K562 (cell line): ENCODE measurements around the gene TGM5. TPM values are rescaled to one million over a fixed set of nuclear protein-coding genes. Genes with fewer than 3 reads are reported as not detected.
A peak's percentile ranks its signal among the peaks of the same experiment; 100 is the strongest.

Experiments
- ATF1 ChIP-seq, 2 experiments: fragments of 450-650 bp in 1 of 2; IDR thresholded peaks; 2 replicates each; pipeline ENCODE4 v1.6.1; 2016; ENCODE audit warnings: missing compliant biosample characterization in 1 of 2, missing genetic modification characterization in 1 of 2
- BRF1 ChIP-seq: IDR thresholded peaks from 3 replicates; pipeline ENCODE4 v1.6.1; 2011; ENCODE audit warnings: borderline replicate concordance, mild to moderate bottlenecking; ENCODE audit not compliant: insufficient read length; ENCODE audit errors: extremely low read depth
- CBFA2T3 ChIP-seq: fragments of 450-650 bp; IDR thresholded peaks from 2 replicates; pipeline ENCODE4 v1.6.1; 2017
- CBX2 ChIP-seq: fragments of 200-600 bp; sonication (generic); IDR thresholded peaks from one replicate; pipeline ENCODE4 v1.6.1; 2012; ENCODE audit warnings: mild to moderate bottlenecking, low read length, inconsistent platforms; ENCODE audit not compliant: insufficient read depth, poor library complexity, severe bottlenecking
- DIDO1 ChIP-seq: fragments of 450-650 bp; IDR thresholded peaks from 2 replicates; pipeline ENCODE4 v1.6.1; 2016; ENCODE audit warnings: low read depth, missing biosample characterization, missing genetic modification characterization
- KDM1A ChIP-seq, 2 experiments: fragments of 450-650 bp; IDR thresholded peaks; 2 replicates each; pipeline ENCODE4 v1.6.1; 2016; ENCODE audit warnings: mild to moderate bottlenecking in 2 of 2
- MEF2D ChIP-seq: conservative IDR thresholded peaks from 2 replicates; pipeline ENCODE4 v1.6.1; 2016; ENCODE audit warnings: low read depth, missing genetic modification characterization, missing compliant biosample characterization
- POLR2AphosphoS2 ChIP-seq: IDR thresholded peaks from 2 replicates; pipeline ENCODE4 v1.6.1; 2012; ENCODE audit warnings: low read length, improper control_type of control experiment
- TEAD2 ChIP-seq: fragments of 450-650 bp; IDR thresholded peaks from 2 replicates; pipeline ENCODE4 v1.6.1; 2016; ENCODE audit warnings: missing genetic modification characterization, control low read depth, missing compliant biosample characterization
- ZFPM2 ChIP-seq: fragments of 250-450 bp; sonication (Bioruptor Pico); IDR thresholded peaks from 2 replicates; pipeline ENCODE4 v1.5.1; 2022; ENCODE audit warnings: mild to moderate bottlenecking
- ZKSCAN1 ChIP-seq: fragments of 150-350 bp; IDR thresholded peaks from 2 replicates; pipeline ENCODE4 v1.6.1; 2016; ENCODE audit warnings: low read depth, low read length
- polyA plus RNA-seq, 8 experiments: library from polyadenylated mRNA; depleted of rRNA in 4 of 8; stranded (reverse) in 5 of 8; unstranded in 3 of 8; fragments of >200 nt; fragmentation: Nextera tagmentation in 2 of 8; fragmentation: Illumina TruSeq in 1 of 8; extraction: Ambion mirVana in 2 of 8; extraction: Trizol in 1 of 8; gene quantifications; 2 replicates each; pipeline versions ENCODE4 v1.2.1 to v1.2.3, GENCODE V29; 2011 to 2014; ENCODE audit warnings: inconsistent platforms in 1 of 8, missing spikeins in 1 of 8
- total RNA-seq, 7 experiments: library from RNA; depleted of rRNA in 6 of 7; stranded (reverse); fragments of >200 nt in 6 of 7; fragmentation: Illumina TruSeq in 2 of 7; extraction: Trizol in 2 of 7; gene quantifications; 2 replicates each; pipeline versions ENCODE4 v1.2.1 to v1.2.3, GENCODE V29; 2011 to 2021; ENCODE audit warnings: low replicate concordance in 1 of 7
- TF ChIP-seq, protein P1 (sequence below): sonication (generic); formaldehyde crosslinking; IDR thresholded peaks from 2 replicates; pipeline ENCODE4 v1.8.1; 2023; ENCODE audit warnings: mild to moderate bottlenecking, missing genetic modification reagents
- TF ChIP-seq, protein P2 (sequence below): fragments of 200-800 bp; sonication (Bioruptor generic); IDR thresholded peaks from 2 replicates; pipeline ENCODE4 v1.6.1; 2016; ENCODE audit warnings: missing genetic modification characterization, missing compliant biosample characterization

Gene TGM5
- total and polyA plus RNA-seq, 9 of the 15 experiments (the other 6 are each of a cell fraction or from before 2014, with no cell fraction given) = 0.03 to 0.10 (median 0.07) TPM; not detected in 6

DNA sequence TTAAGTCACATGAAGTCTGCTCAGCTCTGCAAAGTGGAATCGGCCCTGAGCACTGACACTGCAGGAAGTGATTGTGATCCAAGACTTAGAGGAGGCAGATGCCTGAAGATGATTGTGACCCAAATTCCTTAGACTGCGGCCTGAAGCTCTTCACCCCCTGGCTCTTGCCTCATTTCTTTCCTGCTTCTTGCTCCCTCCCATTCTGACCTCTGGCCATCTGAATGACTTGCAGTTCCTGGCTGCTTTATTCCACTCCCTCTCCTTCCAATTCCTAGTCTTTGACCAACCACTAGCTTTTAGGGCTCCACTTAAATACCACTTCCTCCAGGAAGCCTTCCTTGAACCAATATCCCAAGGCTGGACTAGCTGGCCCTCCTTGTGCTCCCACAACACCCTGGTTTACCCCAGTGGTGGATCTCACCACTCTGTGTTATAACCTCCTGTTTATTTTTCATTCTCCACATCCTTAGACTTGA lies 36.0 kb downstream of the TGM5 start (continued):
- no peak for TF ChIP-seq MEF2D
- TF ChIP-seq CBFA2T3 = peak; percentile 89
- no peak for TF ChIP-seq ATF1 (CRISPR knock-in tag; IDR thresholded peaks at IDR 0.05)
- no peak for TF ChIP-seq ATF1 (tag; IDR thresholded peaks at IDR 0.05)
- no peak for TF ChIP-seq TEAD2 (tag)
- TF ChIP-seq, protein P1, sequence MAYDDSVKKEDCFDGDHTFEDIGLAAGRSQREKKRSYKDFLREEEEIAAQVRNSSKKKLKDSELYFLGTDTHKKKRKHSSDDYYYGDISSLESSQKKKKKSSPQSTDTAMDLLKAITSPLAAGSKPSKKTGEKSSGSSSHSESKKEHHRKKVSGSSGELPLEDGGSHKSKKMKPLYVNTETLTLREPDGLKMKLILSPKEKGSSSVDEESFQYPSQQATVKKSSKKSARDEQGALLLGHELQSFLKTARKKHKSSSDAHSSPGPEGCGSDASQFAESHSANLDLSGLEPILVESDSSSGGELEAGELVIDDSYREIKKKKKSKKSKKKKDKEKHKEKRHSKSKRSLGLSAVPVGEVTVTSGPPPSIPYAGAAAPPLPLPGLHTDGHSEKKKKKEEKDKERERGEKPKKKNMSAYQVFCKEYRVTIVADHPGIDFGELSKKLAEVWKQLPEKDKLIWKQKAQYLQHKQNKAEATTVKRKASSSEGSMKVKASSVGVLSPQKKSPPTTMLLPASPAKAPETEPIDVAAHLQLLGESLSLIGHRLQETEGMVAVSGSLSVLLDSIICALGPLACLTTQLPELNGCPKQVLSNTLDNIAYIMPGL (CRISPR knock-in tag) = no peak
- TF ChIP-seq POLR2AphosphoS2 = no peak
- no peak for TF ChIP-seq BRF1
- no peak for TF ChIP-seq DIDO1 (tag)
- no peak for TF ChIP-seq ZFPM2 (CRISPR knock-in tag)
- TF ChIP-seq KDM1A (IDR thresholded peaks at IDR 0.05) = peak; percentile 83 to 86
- no peak for TF ChIP-seq CBX2
- TF ChIP-seq, protein P2, sequence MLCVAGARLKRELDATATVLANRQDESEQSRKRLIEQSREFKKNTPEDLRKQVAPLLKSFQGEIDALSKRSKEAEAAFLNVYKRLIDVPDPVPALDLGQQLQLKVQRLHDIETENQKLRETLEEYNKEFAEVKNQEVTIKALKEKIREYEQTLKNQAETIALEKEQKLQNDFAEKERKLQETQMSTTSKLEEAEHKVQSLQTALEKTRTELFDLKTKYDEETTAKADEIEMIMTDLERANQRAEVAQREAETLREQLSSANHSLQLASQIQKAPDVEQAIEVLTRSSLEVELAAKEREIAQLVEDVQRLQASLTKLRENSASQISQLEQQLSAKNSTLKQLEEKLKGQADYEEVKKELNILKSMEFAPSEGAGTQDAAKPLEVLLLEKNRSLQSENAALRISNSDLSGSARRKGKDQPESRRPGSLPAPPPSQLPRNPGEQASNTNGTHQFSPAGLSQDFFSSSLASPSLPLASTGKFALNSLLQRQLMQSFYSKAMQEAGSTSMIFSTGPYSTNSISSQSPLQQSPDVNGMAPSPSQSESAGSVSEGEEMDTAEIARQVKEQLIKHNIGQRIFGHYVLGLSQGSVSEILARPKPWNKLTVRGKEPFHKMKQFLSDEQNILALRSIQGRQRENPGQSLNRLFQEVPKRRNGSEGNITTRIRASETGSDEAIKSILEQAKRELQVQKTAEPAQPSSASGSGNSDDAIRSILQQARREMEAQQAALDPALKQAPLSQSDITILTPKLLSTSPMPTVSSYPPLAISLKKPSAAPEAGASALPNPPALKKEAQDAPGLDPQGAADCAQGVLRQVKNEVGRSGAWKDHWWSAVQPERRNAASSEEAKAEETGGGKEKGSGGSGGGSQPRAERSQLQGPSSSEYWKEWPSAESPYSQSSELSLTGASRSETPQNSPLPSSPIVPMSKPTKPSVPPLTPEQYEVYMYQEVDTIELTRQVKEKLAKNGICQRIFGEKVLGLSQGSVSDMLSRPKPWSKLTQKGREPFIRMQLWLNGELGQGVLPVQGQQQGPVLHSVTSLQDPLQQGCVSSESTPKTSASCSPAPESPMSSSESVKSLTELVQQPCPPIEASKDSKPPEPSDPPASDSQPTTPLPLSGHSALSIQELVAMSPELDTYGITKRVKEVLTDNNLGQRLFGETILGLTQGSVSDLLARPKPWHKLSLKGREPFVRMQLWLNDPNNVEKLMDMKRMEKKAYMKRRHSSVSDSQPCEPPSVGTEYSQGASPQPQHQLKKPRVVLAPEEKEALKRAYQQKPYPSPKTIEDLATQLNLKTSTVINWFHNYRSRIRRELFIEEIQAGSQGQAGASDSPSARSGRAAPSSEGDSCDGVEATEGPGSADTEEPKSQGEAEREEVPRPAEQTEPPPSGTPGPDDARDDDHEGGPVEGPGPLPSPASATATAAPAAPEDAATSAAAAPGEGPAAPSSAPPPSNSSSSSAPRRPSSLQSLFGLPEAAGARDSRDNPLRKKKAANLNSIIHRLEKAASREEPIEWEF (CRISPR knock-in tag) = no peak
- no peak for TF ChIP-seq ZKSCAN1
